Measurements from ENCODE around the gene CASZ1. TPM values are rescaled to one million over a fixed set of nuclear protein-coding genes. Genes with fewer than 3 reads are reported as not detected.

The CASZ1 gene
- total RNA-seq, 1 donor from 2014 or later: 4.0 TPM

- no peak for FAIRE-seq
- H3K27ac ChIP-seq (ENCODE audit: low read depth, low read length): no peak overlapping the region
- no peaks in the 10 kb centered on the region for H3K9me3 ChIP-seq (ENCODE audit: insufficient read depth, low read depth, low read length)
- H3K4me3 Mint-ChIP-seq (ENCODE audit: unreplicated experiment): no peak overlapping the region
- H3K27ac Mint-ChIP-seq (ENCODE audit: unreplicated experiment): peak overlapping the region; percentile 26
- no peak overlapping the region for H3K4me2 ChIP-seq (ENCODE audit: low read length)
- H3K27me3 Mint-ChIP-seq (ENCODE audit: low read depth, unreplicated experiment): peaks cover 21% of the 10 kb centered on the region
- no peaks in the 10 kb centered on the region for H3K36me3 Mint-ChIP-seq (ENCODE audit: low read depth, unreplicated experiment)
- H3K9ac ChIP-seq (ENCODE audit: low read length): no peak overlapping the region
- DNase-seq (ENCODE audit: low read depth): no peak
- H4K20me1 ChIP-seq (ENCODE audit: insufficient read depth, low read length): no peaks in the 10 kb centered on the region
- no peaks in the 10 kb centered on the region for H3K79me2 ChIP-seq (ENCODE audit: insufficient read depth, low read length)
- peaks cover 26% of the 10 kb centered on the region for H3K27me3 ChIP-seq (ENCODE audit: insufficient read depth, low read length)
- no peaks in the 10 kb centered on the region for H3K4me1 ChIP-seq (ENCODE audit: insufficient read depth, low read length)
- TF ChIP-seq CTCF (IDR thresholded peaks at IDR 0.05; ENCODE audit: insufficient read depth, low read depth, low read length): no peak
- no peak for TF ChIP-seq EZH2 (IDR thresholded peaks at IDR 0.05; ENCODE audit: insufficient read depth, low read length)
- H3K4me1 Mint-ChIP-seq (ENCODE audit: low read depth, unreplicated experiment): no peaks in the 10 kb centered on the region
- H3K4me3 ChIP-seq (ENCODE audit: insufficient read depth, low read depth, low read length): no peak overlapping the region
- no peak overlapping the region for H2AFZ ChIP-seq (ENCODE audit: low read depth, low read length)
- no peaks in the 10 kb centered on the region for H3K36me3 ChIP-seq (ENCODE audit: insufficient read depth, low read length)
- H3K9me3 Mint-ChIP-seq (ENCODE audit: unreplicated experiment): no peaks in the 10 kb centered on the region
Observed at GRCh38 chr1:10733474-10734366, 62.7 kb downstream of the CASZ1 start.

DNA sequence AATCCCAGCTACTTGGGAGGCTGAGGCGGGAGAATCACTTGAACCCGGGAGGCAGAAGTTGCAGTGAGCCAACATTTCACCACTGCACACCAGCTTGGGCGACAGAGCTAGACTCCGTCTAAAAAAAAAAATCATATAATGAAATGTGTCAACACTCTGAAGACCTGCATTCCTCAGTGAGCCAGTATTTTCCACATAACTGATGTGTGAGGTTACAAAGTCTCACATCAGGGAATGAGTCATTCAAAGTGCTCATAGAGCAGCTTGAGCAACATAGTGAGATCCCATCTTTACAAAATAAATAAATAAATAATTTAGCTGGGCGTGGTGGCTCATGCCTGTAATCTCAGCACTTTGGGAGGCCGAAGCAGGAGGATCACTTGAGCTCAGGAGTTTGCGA lies 65.5 kb downstream of the CASZ1 start:
- Mint-ChIP-seq H3K9me3 (ENCODE audit: unreplicated experiment) (no peaks in the 10 kb centered on the region), H3K27me3 (ENCODE audit: low read depth, unreplicated experiment) (peaks cover 21% of the 10 kb centered on the region), H3K27ac (ENCODE audit: unreplicated experiment) (peak overlapping the region; percentile 18), H3K36me3 (ENCODE audit: low read depth, unreplicated experiment) (no peaks in the 10 kb centered on the region), H3K4me3 (ENCODE audit: unreplicated experiment) (no peak overlapping the region), H3K4me1 (ENCODE audit: low read depth, unreplicated experiment) (no peaks in the 10 kb centered on the region)
- Histone ChIP-seq H3K27me3 (ENCODE audit: insufficient read depth, low read length) (peaks cover 26% of the 10 kb centered on the region), H3K4me1 (ENCODE audit: insufficient read depth, low read length) (no peaks in the 10 kb centered on the region), H4K20me1 (ENCODE audit: insufficient read depth, low read length) (no peaks in the 10 kb centered on the region), H2AFZ (ENCODE audit: low read depth, low read length) (no peak overlapping the region), H3K4me3 (ENCODE audit: insufficient read depth, low read depth, low read length) (no peak overlapping the region), H3K4me2 (ENCODE audit: low read length) (no peak overlapping the region), H3K79me2 (ENCODE audit: insufficient read depth, low read length) (no peaks in the 10 kb centered on the region), H3K27ac (ENCODE audit: low read depth, low read length) (no peak overlapping the region), H3K9me3 (ENCODE audit: insufficient read depth, low read depth, low read length) (no peaks in the 10 kb centered on the region), H3K36me3 (ENCODE audit: insufficient read depth, low read length) (no peaks in the 10 kb centered on the region), H3K9ac (ENCODE audit: low read length) (no peak overlapping the region)
- FAIRE-seq (no peak), DNase-seq (ENCODE audit: low read depth) (peak; percentile 79)
- TF ChIP-seq CTCF (IDR thresholded peaks at IDR 0.05; ENCODE audit: insufficient read depth, low read depth, low read length) (no peak), EZH2 (IDR thresholded peaks at IDR 0.05; ENCODE audit: insufficient read depth, low read length) (no peak)
